Stomach (tissue), 4 donors: ENCODE data around the gene MINDY3.

Source experiments
- POLR2A ChIP-seq, 4 donors: fragments of 450-650 bp; IDR thresholded peaks; one replicate each; pipeline ENCODE4 v1.6.1; 2016; ENCODE audit warnings: antibody characterized with exemption in 4 of 4, control low read depth in 2 of 4, mild to moderate bottlenecking in 1 of 4, moderate library complexity in 1 of 4
- POLR2AphosphoS5 ChIP-seq, 3 donors: sonication (generic); formaldehyde crosslinking; IDR thresholded peaks; one replicate each; pipeline ENCODE4 v1.6.1; 2016; ENCODE audit warnings: antibody characterized with exemption in 3 of 3

DNA sequence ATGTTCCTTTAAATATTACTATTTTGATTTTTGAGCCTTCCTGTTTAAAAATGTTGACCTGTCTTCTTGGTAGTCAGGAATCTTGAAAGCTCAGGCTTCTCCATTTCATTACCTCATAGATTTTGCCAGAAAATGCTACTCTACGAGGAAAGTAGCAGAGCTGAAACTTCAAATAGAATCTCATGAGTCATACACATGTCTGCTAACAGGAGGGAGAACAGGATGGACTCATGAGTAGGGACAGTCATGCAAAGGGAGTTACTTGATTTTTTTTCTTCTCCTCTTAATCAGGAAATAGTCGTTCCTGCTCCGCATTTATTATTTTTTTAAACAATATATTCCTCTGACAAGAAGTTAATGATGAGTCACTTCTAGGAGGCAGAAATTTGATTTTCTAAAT lies 37.0 kb upstream of the MINDY3 start:
- no peak for TF ChIP-seq POLR2AphosphoS5 (IDR thresholded peaks at IDR 0.05)
- no peak for TF ChIP-seq POLR2A (IDR thresholded peaks at IDR 0.05)
